Measurements from ENCODE around the gene SEZ6L. TPM values are rescaled to one million over a fixed set of nuclear protein-coding genes. Genes with fewer than 3 reads are reported as not detected.

Gene SEZ6L
- total RNA-seq, 4 donors from 2014 or later, result 0.27 to 0.57 TPM; not detected in 2

DNA sequence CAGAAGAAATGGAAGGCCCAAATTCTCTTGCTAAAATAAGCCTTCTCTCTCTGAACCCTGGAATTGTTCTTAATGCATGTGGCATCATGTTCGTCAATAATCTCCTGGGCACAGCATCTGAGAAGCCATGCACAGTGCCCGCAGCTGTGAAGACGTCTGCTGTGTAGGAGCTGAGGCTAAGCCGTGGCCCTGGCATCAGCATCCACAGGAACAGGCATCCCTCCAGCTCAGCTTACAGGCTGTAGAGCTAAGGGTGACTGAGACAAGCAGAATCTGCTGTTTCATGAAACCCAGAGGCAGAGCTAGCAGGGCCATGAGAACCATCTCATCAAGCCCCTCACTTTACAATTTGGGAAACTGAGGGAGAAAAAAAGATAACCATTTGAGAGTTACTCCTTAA, 60.6 kb downstream of the SEZ6L start:
- Histone ChIP-seq H3K9me3 (no peaks in the 10 kb centered on the region), H3K27me3 (no peaks in the 10 kb centered on the region), H3K4me3 (no peak overlapping the region), H3K4me1 (no peaks in the 10 kb centered on the region), H3K36me3 (no peaks in the 10 kb centered on the region), H3K27ac (no peak overlapping the region)
- DNase-seq, result no peak
- TF ChIP-seq POLR2A (IDR thresholded peaks at IDR 0.05), result no peak
- TF ChIP-seq, protein P1, sequence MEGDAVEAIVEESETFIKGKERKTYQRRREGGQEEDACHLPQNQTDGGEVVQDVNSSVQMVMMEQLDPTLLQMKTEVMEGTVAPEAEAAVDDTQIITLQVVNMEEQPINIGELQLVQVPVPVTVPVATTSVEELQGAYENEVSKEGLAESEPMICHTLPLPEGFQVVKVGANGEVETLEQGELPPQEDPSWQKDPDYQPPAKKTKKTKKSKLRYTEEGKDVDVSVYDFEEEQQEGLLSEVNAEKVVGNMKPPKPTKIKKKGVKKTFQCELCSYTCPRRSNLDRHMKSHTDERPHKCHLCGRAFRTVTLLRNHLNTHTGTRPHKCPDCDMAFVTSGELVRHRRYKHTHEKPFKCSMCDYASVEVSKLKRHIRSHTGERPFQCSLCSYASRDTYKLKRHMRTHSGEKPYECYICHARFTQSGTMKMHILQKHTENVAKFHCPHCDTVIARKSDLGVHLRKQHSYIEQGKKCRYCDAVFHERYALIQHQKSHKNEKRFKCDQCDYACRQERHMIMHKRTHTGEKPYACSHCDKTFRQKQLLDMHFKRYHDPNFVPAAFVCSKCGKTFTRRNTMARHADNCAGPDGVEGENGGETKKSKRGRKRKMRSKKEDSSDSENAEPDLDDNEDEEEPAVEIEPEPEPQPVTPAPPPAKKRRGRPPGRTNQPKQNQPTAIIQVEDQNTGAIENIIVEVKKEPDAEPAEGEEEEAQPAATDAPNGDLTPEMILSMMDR (IDR thresholded peaks at IDR 0.05), result no peak

DNA sequence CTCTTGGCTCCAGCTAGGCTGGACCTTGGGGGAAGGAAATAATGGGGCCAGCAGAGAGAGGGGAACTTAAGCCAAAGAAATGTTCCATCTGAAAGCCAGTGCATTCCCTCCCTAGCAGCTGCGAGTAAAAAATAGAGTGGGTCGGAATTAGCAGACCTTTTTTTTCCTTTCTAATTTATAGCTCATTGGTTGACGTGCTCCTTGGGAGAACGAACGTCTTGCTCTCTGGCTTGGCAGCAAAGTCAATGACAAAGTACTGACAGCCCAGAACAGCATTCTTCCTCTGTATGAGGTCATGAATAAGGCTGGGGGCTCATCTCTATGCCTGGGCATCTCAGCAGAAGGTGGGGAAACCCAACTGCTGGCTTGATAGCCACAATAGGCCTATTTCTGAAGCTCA, 65.0 kb downstream of the SEZ6L start:
- no peak for TF ChIP-seq POLR2A (IDR thresholded peaks at IDR 0.05)
- TF ChIP-seq, protein P1 (IDR thresholded peaks at IDR 0.05), result no peak
- Histone ChIP-seq H3K4me1 (no peaks in the 10 kb centered on the region), H3K9me3 (no peaks in the 10 kb centered on the region), H3K27me3 (no peaks in the 10 kb centered on the region), H3K4me3 (no peak overlapping the region), H3K36me3 (no peaks in the 10 kb centered on the region), H3K27ac (no peak overlapping the region)
- no peak for DNase-seq

DNA sequence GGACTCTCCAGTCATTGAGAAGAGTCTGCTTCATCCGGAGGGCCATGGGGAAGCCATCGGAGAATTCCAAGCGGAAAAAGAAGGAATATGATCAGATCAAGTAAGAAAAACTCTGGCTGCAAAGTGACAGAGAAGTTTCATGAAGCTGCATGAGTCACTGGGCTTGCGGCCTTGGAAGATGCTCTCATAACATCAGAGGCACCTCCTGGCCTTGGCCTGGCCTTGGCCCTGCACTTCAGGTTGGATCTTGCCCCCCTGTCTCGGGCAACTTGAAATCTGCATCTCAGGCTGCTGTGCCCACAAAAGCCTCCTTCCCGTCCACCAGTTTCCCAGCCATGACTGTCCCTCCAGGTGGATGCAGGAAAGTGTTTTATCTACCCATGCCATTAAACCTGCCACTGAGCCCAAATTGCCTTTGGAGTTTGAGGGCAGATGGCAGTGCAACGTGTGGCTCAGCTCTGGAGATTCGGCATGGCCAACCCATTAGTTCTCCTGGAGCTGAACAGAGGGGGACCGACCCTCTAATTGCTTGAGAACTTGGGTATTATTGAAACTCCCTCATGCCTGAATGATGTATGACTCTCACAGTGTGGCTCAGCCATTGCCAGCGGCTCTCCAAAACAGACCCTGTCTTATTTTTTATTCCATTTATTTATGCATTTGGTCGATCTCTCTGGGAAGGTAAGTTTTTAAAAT, 66.7 kb downstream of the SEZ6L start:
- no peaks in the 10 kb centered on the region for H3K27me3 ChIP-seq
- TF ChIP-seq, protein P1 (IDR thresholded peaks at IDR 0.05), result no peak
- TF ChIP-seq POLR2A (IDR thresholded peaks at IDR 0.05), result no peak
- no peak for DNase-seq
- H3K36me3 ChIP-seq, result no peaks in the 10 kb centered on the region
- H3K27ac ChIP-seq, result no peak overlapping the region
- H3K4me3 ChIP-seq, result no peak overlapping the region
- H3K9me3 ChIP-seq, result no peaks in the 10 kb centered on the region
- H3K4me1 ChIP-seq, result no peaks in the 10 kb centered on the region

DNA sequence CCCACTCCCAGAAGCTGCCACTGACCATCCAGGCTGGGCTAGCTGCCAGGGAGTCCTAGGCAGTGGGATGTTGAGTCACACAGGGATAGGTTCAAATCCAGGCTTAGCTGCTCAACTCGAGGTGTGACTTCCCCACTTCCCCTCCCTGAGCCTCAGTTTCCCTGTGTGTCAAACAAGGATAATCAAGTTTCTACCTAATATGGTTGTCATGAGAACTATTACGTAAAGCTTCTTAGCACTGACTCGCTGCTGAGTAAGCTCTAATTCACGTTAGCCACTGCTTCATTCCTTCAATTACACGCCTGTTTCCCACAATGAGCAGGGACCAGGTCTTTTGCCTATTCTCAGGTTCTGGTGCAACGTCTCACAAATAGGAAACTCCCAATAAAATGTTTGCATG, 67.7 kb downstream of the SEZ6L start:
- no peak for TF ChIP-seq POLR2A (IDR thresholded peaks at IDR 0.05)
- Histone ChIP-seq H3K4me3 (no peak overlapping the region), H3K9me3 (no peaks in the 10 kb centered on the region), H3K27ac (no peak overlapping the region), H3K27me3 (no peaks in the 10 kb centered on the region), H3K36me3 (no peaks in the 10 kb centered on the region), H3K4me1 (no peaks in the 10 kb centered on the region)
- DNase-seq, result no peak

DNA sequence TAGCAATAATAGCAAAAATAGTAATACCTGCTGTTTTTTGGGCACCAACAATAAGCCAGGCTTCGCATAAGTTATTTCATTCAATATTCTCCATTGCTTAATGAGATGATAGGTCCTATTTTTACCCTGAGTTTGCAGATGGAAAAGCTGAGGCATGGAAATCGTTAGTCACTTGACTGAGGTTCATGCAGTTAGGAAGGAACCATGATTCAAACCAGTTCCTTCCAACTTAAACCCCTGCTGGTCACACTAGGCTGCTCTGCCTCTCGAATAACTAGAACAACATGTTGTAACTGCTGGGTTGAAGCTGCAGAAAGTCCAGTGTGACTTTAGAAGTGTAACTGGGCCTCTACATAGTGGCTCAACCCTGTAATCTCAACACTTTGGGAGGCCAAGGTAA, 69.3 kb downstream of the SEZ6L start:
- no peak for DNase-seq
- no peaks in the 10 kb centered on the region for H3K27me3 ChIP-seq
- no peaks in the 10 kb centered on the region for H3K9me3 ChIP-seq
- H3K27ac ChIP-seq, result no peak overlapping the region
- no peaks in the 10 kb centered on the region for H3K36me3 ChIP-seq
- no peak overlapping the region for H3K4me3 ChIP-seq
- no peak for TF ChIP-seq POLR2A (IDR thresholded peaks at IDR 0.05)
- TF ChIP-seq, protein P1 (IDR thresholded peaks at IDR 0.05), result no peak
- no peaks in the 10 kb centered on the region for H3K4me1 ChIP-seq

DNA sequence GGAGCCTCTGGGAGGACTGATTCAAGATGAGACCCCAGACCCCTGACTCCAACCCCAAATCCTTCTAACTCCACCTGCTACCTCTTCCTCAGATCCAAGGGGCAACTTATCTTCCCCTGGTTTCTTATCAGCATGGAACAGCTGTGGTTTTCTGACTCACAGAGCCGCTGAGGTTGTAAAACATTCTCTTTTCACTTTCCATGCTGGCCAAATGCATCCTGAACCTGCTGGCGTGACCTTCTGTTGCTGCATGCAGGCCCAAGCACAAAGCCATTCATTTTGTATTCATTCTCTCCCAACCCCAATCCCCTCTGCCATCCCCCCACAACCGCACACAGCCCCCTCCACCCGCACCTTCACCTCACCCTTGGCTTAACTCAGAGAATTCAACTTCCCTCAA, 70.3 kb downstream of the SEZ6L start:
- no peak overlapping the region for H3K4me3 ChIP-seq
- no peak for TF ChIP-seq POLR2A (IDR thresholded peaks at IDR 0.05)
- TF ChIP-seq, protein P1 (IDR thresholded peaks at IDR 0.05), result no peak
- H3K36me3 ChIP-seq, result no peaks in the 10 kb centered on the region
- H3K27ac ChIP-seq, result no peak overlapping the region
- DNase-seq, result no peak
- no peaks in the 10 kb centered on the region for H3K4me1 ChIP-seq
- no peaks in the 10 kb centered on the region for H3K27me3 ChIP-seq
- H3K9me3 ChIP-seq, result no peaks in the 10 kb centered on the region
